PFSK-1 (cell line): ENCODE measurements around the gene MPDZ. TPM values are rescaled to one million over a fixed set of nuclear protein-coding genes. Genes with fewer than 3 reads are reported as not detected.

ENCODE experiments used
- FOXP2 ChIP-seq: optimal IDR thresholded peaks from 2 replicates; pipeline ENCODE3; 2011; ENCODE audit warnings: borderline replicate concordance, control low read depth, inconsistent platforms; ENCODE audit not compliant: insufficient read depth; ENCODE audit errors: extremely low read length, extremely low read depth
- POLR2AphosphoS5 ChIP-seq: IDR thresholded peaks from 2 replicates; pipeline ENCODE4 v1.6.1; 2012; ENCODE audit warnings: low read depth, mild to moderate bottlenecking, control low read depth, low read length, moderate library complexity
- SIN3A ChIP-seq: IDR thresholded peaks from 2 replicates; pipeline ENCODE4 v1.6.1; 2012; ENCODE audit warnings: mild to moderate bottlenecking, low read length, moderate library complexity, borderline replicate concordance; ENCODE audit not compliant: insufficient read depth
- TAF1 ChIP-seq: IDR thresholded peaks from 2 replicates; pipeline ENCODE4 v1.6.1; 2012; ENCODE audit warnings: low read length, control low read depth, borderline replicate concordance; ENCODE audit not compliant: insufficient read depth
- polyA plus RNA-seq: library from polyadenylated mRNA; unstranded; fragments of >200 nt; gene quantifications from one replicate; pipeline ENCODE4 v1.2.1, GENCODE V29; 2012; ENCODE audit warnings: low read depth, missing spikeins; ENCODE audit not compliant: insufficient read length
- TF ChIP-seq, protein P1 (sequence below), 2 experiments: IDR thresholded peaks; 2 replicates each; pipeline versions ENCODE4 v1.6.1 to v1.8.0; 2011 to 2012; ENCODE audit warnings: low read depth in 2 of 2, low read length in 2 of 2, control low read depth in 1 of 2, inconsistent platforms in 1 of 2, mild to moderate bottlenecking in 1 of 2, moderate library complexity in 1 of 2; ENCODE audit not compliant: insufficient read depth in 1 of 2

The MPDZ gene, protein sequence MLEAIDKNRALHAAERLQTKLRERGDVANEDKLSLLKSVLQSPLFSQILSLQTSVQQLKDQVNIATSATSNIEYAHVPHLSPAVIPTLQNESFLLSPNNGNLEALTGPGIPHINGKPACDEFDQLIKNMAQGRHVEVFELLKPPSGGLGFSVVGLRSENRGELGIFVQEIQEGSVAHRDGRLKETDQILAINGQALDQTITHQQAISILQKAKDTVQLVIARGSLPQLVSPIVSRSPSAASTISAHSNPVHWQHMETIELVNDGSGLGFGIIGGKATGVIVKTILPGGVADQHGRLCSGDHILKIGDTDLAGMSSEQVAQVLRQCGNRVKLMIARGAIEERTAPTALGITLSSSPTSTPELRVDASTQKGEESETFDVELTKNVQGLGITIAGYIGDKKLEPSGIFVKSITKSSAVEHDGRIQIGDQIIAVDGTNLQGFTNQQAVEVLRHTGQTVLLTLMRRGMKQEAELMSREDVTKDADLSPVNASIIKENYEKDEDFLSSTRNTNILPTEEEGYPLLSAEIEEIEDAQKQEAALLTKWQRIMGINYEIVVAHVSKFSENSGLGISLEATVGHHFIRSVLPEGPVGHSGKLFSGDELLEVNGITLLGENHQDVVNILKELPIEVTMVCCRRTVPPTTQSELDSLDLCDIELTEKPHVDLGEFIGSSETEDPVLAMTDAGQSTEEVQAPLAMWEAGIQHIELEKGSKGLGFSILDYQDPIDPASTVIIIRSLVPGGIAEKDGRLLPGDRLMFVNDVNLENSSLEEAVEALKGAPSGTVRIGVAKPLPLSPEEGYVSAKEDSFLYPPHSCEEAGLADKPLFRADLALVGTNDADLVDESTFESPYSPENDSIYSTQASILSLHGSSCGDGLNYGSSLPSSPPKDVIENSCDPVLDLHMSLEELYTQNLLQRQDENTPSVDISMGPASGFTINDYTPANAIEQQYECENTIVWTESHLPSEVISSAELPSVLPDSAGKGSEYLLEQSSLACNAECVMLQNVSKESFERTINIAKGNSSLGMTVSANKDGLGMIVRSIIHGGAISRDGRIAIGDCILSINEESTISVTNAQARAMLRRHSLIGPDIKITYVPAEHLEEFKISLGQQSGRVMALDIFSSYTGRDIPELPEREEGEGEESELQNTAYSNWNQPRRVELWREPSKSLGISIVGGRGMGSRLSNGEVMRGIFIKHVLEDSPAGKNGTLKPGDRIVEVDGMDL (N-terminal part only)
- polyA plus RNA-seq = 10.0 TPM

- TF ChIP-seq FOXP2 = no peak
- TF ChIP-seq SIN3A = no peak
- TF ChIP-seq TAF1 = no peak
- TF ChIP-seq POLR2AphosphoS5 = no peak
- TF ChIP-seq, protein P1, sequence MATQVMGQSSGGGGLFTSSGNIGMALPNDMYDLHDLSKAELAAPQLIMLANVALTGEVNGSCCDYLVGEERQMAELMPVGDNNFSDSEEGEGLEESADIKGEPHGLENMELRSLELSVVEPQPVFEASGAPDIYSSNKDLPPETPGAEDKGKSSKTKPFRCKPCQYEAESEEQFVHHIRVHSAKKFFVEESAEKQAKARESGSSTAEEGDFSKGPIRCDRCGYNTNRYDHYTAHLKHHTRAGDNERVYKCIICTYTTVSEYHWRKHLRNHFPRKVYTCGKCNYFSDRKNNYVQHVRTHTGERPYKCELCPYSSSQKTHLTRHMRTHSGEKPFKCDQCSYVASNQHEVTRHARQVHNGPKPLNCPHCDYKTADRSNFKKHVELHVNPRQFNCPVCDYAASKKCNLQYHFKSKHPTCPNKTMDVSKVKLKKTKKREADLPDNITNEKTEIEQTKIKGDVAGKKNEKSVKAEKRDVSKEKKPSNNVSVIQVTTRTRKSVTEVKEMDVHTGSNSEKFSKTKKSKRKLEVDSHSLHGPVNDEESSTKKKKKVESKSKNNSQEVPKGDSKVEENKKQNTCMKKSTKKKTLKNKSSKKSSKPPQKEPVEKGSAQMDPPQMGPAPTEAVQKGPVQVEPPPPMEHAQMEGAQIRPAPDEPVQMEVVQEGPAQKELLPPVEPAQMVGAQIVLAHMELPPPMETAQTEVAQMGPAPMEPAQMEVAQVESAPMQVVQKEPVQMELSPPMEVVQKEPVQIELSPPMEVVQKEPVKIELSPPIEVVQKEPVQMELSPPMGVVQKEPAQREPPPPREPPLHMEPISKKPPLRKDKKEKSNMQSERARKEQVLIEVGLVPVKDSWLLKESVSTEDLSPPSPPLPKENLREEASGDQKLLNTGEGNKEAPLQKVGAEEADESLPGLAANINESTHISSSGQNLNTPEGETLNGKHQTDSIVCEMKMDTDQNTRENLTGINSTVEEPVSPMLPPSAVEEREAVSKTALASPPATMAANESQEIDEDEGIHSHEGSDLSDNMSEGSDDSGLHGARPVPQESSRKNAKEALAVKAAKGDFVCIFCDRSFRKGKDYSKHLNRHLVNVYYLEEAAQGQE (IDR thresholded peaks at IDR 0.05; ENCODE audit: insufficient read depth in 1 of 2, low read depth in 2 of 2, low read length in 2 of 2) = no peak
Measured at GRCh38 chr9:13279284-13280141, at the start of gene MPDZ. Gene MPDZ, minus strand, starts transcription at chr9:13279692. Its CDS starts 29,377 bp downstream, at chr9:13250315.

DNA sequence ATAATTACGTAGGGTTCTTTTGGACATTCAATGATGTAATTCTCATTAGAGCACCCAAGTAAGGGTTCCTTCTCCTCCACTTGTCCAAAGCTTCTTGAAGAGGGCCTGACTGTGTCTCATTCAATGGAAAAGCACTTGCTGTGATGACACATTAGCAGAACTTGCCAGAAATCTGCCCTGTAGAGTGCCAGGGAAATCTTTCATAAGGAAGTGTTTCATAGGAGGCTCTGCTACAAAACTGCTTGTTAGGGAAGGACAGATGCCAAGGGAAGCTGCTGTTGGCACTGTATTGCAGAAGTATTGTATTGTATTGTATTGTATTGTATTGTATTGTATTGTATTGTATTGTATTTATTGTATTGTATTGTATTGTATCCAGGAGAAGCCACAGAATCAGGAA, 45.5 kb upstream of the MPDZ start:
- TF ChIP-seq FOXP2 (no peak), POLR2AphosphoS5 (no peak), SIN3A (no peak), TAF1 (no peak)
- TF ChIP-seq, protein P1 (IDR thresholded peaks at IDR 0.05; ENCODE audit: insufficient read depth in 1 of 2, low read depth in 2 of 2, low read length in 2 of 2) = no peak

- TF ChIP-seq, protein P1 (IDR thresholded peaks at IDR 0.05; ENCODE audit: insufficient read depth in 1 of 2, low read depth in 2 of 2, low read length in 2 of 2) = no peak
- TF ChIP-seq FOXP2 = no peak
- no peak for TF ChIP-seq SIN3A
- TF ChIP-seq TAF1 = no peak
- TF ChIP-seq POLR2AphosphoS5 = no peak
Measured at GRCh38 chr9:13322828-13323550, 43.5 kb upstream of the MPDZ start.

GRCh38 chr9:13318027-13318426, 38.5 kb upstream of the MPDZ start:
- TF ChIP-seq SIN3A = no peak
- TF ChIP-seq, protein P1 (IDR thresholded peaks at IDR 0.05; ENCODE audit: insufficient read depth in 1 of 2, low read depth in 2 of 2, low read length in 2 of 2) = no peak
- no peak for TF ChIP-seq POLR2AphosphoS5
- TF ChIP-seq TAF1 = no peak
- no peak for TF ChIP-seq FOXP2
